Transverse colon (tissue), 4 donors: ENCODE results near the gene SPTLC3. TPM values are rescaled to one million over a fixed set of nuclear protein-coding genes. Genes with fewer than 3 reads are reported as not detected.

Experiments
- DNase-seq: peaks from one replicate; pipeline ENCODE4 v3.0.0-alpha.2; 2019
- H3K27ac ChIP-seq, 4 donors: fragments of 200-600 bp; sonication (generic); 2 replicates each; pipeline ENCODE4 v1.5.1; 2016 to 2018; ENCODE audit warnings: inconsistent platforms in 4 of 4
- H3K27me3 ChIP-seq: fragments of 200-600 bp; sonication (generic); 2 replicates; pipeline ENCODE4 v1.5.1; 2017; ENCODE audit warnings: inconsistent platforms
- H3K36me3 ChIP-seq, 4 donors: fragments of 200-600 bp; sonication (generic); 2 replicates each; pipeline ENCODE4 v1.5.1; 2017 to 2019; ENCODE audit warnings: inconsistent platforms in 4 of 4
- H3K4me1 ChIP-seq, 4 donors: fragments of 200-600 bp; sonication (generic); 2 replicates each; pipeline ENCODE4 v1.5.1; 2017 to 2020; ENCODE audit warnings: inconsistent platforms in 4 of 4
- H3K4me3 ChIP-seq, 4 donors: fragments of 200-600 bp; sonication (generic); 1 replicate in 1 of 4; 2 replicates in 3 of 4; pipeline versions ENCODE4 v1.5.1 to v1.6.1; 2017 to 2019; ENCODE audit warnings: inconsistent platforms in 4 of 4
- H3K9me3 ChIP-seq, 2 donors: fragments of 200-600 bp; sonication (generic); 2 replicates each; pipeline ENCODE4 v1.5.1; 2017 to 2019; ENCODE audit warnings: inconsistent platforms in 2 of 2
- CTCF ChIP-seq, 5 experiments: fragments of 200-600 bp in 3 of 5; fragments of 450-650 bp in 2 of 5; sonication (generic) in 3 of 5; IDR thresholded peaks; 1 replicate in 2 of 5; 2 replicates in 3 of 5; pipeline ENCODE4 v1.5.1; 2016 to 2017; ENCODE audit warnings: antibody characterized with exemption in 5 of 5, inconsistent platforms in 3 of 5, mild to moderate bottlenecking in 2 of 5, moderate library complexity in 1 of 5
- EP300 ChIP-seq: sonication (generic); formaldehyde crosslinking; IDR thresholded peaks from one replicate; pipeline ENCODE4 v1.6.1; 2017; ENCODE audit warnings: antibody characterized with exemption, low read depth
- POLR2A ChIP-seq: fragments of 450-650 bp; IDR thresholded peaks from one replicate; pipeline ENCODE4 v1.6.1; 2016; ENCODE audit warnings: antibody characterized with exemption, mild to moderate bottlenecking, moderate library complexity
- POLR2AphosphoS5 ChIP-seq, 3 donors: sonication (generic); formaldehyde crosslinking; IDR thresholded peaks; one replicate each; pipeline ENCODE4 v1.6.1; 2016; ENCODE audit warnings: antibody characterized with exemption in 3 of 3
- WGBS, 2 donors: methylation state at CpG; one replicate each; pipeline ENCODE4 v1.1.5; 2018; ENCODE audit warnings: low coverage in 1 of 2; 5-methylcytosine and 5-hydroxymethylcytosine counted together
- in situ Hi-C, 4 donors: fragments of 200-750 bp; cut with MboI; loops; one replicate each; pipeline versions ENCODE4 v1.15.0 to v1.15.1; 2017; ENCODE audit warnings: low sequenced_read_pairs in 3 of 4, low pct_ligation_motif_present in 1 of 4, low pct_unique_long_range_greater_than_20kb in 1 of 4
- intact Hi-C: fragments of 100-400 bp; cut with DNase I; formaldehyde crosslinking; loops from one replicate; pipeline ENCODE4 v1.15.1; 2023; ENCODE audit warnings: low total_unique reads
- total RNA-seq, 4 donors: library from RNA; depleted of rRNA; stranded (reverse); fragments of >200 nt; gene quantifications; one replicate each; pipeline ENCODE4 v1.1.0, GENCODE V29; 2016

SPTLC3 gene
- total RNA-seq, 4 donors from 2014 or later, result 2.6 to 11.6 (median 8.8) TPM

- Histone ChIP-seq H3K36me3 (no peaks in the 10 kb centered on the region), H3K27me3 (no peaks in the 10 kb centered on the region), H3K9me3 (no peaks in the 10 kb centered on the region), H3K4me3 (no peak overlapping the region), H3K27ac (no peak overlapping the region), H3K4me1 (peaks cover 0 to 10% (median 3%) of the 10 kb centered on the region in 4 donors)
- intact Hi-C loops, result no loop called here
- in situ Hi-C loops, result no loop called here
- no peak for TF ChIP-seq POLR2A
- TF ChIP-seq EP300, result no peak
- no peak for TF ChIP-seq CTCF (IDR thresholded peaks at IDR 0.05)
- TF ChIP-seq POLR2AphosphoS5 (IDR thresholded peaks at IDR 0.05), result no peak
- DNase-seq, result no peak
- WGBS, 2 donors, result 81 to 84% methylated on average over 4 of the region's 4 CpGs
Measured at GRCh38 chr20:12968472-12968871, 40.3 kb upstream of the SPTLC3 start.

GRCh38 chr20:12969071-12969669 is 39.6 kb upstream of the SPTLC3 start:
- Histone ChIP-seq H3K4me1 (peaks cover 0 to 3% (median 0%) of the 10 kb centered on the region in 4 donors), H3K27me3 (no peaks in the 10 kb centered on the region), H3K27ac (no peak overlapping the region), H3K4me3 (no peak overlapping the region), H3K36me3 (no peaks in the 10 kb centered on the region), H3K9me3 (no peaks in the 10 kb centered on the region)
- TF ChIP-seq CTCF (IDR thresholded peaks at IDR 0.05) (no peak), EP300 (no peak), POLR2A (no peak), POLR2AphosphoS5 (IDR thresholded peaks at IDR 0.05) (no peak)
- intact Hi-C loops, result no loop called here
- in situ Hi-C loops, result no loop called here
- 70 to 73% methylated on average over 3 to 7 of the region's 7 CpGs for WGBS, 2 donors
- DNase-seq, result no peak

- Histone ChIP-seq H3K4me1 (no peaks in the 10 kb centered on the region), H3K36me3 (no peaks in the 10 kb centered on the region), H3K4me3 (no peak overlapping the region), H3K27me3 (no peaks in the 10 kb centered on the region), H3K9me3 (no peaks in the 10 kb centered on the region), H3K27ac (no peak overlapping the region)
- peak; percentile 9 for DNase-seq
- 34 to 60% methylated on average over 2 to 4 of the region's 4 CpGs for WGBS, 2 donors
- no peak for TF ChIP-seq POLR2A
- peak; percentile 46 to 59 (median 51) for TF ChIP-seq CTCF (IDR thresholded peaks at IDR 0.05)
- in situ Hi-C loops (loop anchor here in 2 of 4 donors (10.0 kb wide), 1 partner anchor 134 kb away; no protein-coding TSS in a partner anchor), intact Hi-C loops (no loop called here)
Measured at GRCh38 chr20:12970372-12970821, 38.4 kb upstream of the SPTLC3 start.

- Histone ChIP-seq H3K4me1 (peaks cover 0 to 13% (median 0%) of the 10 kb centered on the region in 4 donors), H3K27ac (no peak overlapping the region)
- intact Hi-C loops, result no loop called here
Measured at GRCh38 chr20:12975833-12976608, 32.8 kb upstream of the SPTLC3 start.

More at GRCh38 chr20:12975833-12976608, 32.8 kb upstream of the SPTLC3 start:
- WGBS, 2 donors, result 83 to 84% methylated on average over 3 to 4 of the region's 4 CpGs
- in situ Hi-C loops, result loop anchor here in 3 of 4 donors (10.0 to 25.0 kb wide), 2 partner anchors 111 to 129 kb away; no protein-coding TSS in a partner anchor
- TF ChIP-seq CTCF (IDR thresholded peaks at IDR 0.05), result no peak
- TF ChIP-seq EP300, result no peak
- no peak for TF ChIP-seq POLR2A
- TF ChIP-seq POLR2AphosphoS5 (IDR thresholded peaks at IDR 0.05), result no peak
- Histone ChIP-seq H3K9me3 (no peaks in the 10 kb centered on the region), H3K4me3 (no peak overlapping the region), H3K27me3 (no peaks in the 10 kb centered on the region), H3K36me3 (no peaks in the 10 kb centered on the region)
- DNase-seq, result no peak
